M059J (cell line): ENCODE results near the gene PDLIM7. TPM values are rescaled to one million over a fixed set of nuclear protein-coding genes. Genes with fewer than 3 reads are reported as not detected.

Experiments
- DNase-seq: peaks from one replicate; pipeline ENCODE4 v3.0.0-alpha.2; 2012; ENCODE audit warnings: low read depth
- total RNA-seq: library from RNA; depleted of rRNA; stranded (reverse); fragments of >200 nt; shearing (Covaris generic); gene quantifications from 2 replicates; pipeline ENCODE4 v1.2.3, GENCODE V29; 2014

PDLIM7 gene
- total RNA-seq, 1 experiment from 2014 or later: 230 TPM

DNA sequence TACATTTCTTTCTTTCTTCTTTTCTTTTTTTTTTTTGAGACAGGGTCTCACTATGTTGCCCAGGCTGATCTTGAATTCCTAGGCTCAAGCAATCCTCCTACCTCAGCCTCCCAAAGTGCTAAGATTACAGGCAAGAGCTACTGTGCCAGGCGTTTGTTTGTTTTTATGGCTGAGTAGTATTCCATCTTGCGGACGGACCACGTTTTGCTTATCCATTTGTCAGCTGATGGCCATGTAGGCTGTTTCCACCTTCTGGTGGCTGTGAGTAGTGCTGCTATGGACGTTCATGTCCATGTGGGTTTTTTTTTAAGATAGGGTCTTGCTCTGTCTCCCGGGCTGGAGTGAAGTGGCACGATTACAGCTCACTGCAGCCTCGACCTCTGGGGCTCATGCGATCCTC, 9.8 kb upstream of the PDLIM7 start:
- peak; percentile 22 for DNase-seq

DNA sequence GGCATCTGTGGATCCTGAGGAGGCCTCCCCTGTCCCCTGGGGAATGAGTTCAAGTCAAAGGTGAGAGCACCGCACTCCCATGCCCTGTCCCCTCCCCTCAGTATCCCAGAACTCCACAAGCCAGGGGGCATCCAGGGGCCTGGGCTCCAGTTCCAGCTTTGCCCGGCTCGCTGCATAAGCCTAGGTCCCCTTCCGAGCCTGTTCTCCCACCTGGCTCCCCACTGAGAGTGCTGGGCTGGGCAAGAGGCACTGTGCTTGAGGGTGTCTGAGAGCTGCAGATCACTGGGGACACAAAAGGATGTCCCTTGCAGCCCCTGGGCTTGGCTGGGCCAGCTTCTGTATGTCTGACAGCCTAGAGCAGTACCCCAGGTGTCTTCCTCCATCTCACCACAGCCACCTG, 7.7 kb upstream of the PDLIM7 start:
- DNase-seq: no peak

GRCh38 chr5:177504086-177505056, 7.0 kb upstream of the PDLIM7 start:
- no peak for DNase-seq

GRCh38 chr5:177503351-177504085, 6.1 kb upstream of the PDLIM7 start:
- no peak for DNase-seq

DNA sequence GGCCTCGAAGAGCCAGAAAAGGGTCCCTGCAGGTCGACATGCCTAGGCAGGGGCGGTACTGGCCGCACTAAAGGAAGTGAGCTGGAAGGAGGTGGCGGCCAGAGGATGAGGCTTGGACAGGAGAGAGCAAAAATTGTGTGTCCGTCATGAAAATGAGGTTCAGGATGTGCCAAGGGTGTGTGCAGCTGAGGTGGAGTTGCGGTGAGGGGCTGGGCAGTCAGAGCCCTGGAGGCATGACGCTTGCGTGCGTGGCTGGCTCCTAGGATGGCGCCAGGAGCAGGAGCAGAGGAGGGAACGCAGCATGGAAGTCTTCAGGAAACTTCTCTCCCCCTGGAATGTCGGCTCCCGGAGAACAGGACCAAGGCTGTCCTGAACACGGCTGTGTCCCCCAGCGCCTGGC, 5.5 kb upstream of the PDLIM7 start:
- no peak for DNase-seq

GRCh38 chr5:177501874-177502678, 4.7 kb upstream of the PDLIM7 start:
- no peak for DNase-seq

GRCh38 chr5:177500685-177501522, 3.5 kb upstream of the PDLIM7 start:
- DNase-seq: peak; percentile 74

- no peak for DNase-seq
Observed at GRCh38 chr5:177499842-177500241, 2.4 kb upstream of the PDLIM7 start.

DNA sequence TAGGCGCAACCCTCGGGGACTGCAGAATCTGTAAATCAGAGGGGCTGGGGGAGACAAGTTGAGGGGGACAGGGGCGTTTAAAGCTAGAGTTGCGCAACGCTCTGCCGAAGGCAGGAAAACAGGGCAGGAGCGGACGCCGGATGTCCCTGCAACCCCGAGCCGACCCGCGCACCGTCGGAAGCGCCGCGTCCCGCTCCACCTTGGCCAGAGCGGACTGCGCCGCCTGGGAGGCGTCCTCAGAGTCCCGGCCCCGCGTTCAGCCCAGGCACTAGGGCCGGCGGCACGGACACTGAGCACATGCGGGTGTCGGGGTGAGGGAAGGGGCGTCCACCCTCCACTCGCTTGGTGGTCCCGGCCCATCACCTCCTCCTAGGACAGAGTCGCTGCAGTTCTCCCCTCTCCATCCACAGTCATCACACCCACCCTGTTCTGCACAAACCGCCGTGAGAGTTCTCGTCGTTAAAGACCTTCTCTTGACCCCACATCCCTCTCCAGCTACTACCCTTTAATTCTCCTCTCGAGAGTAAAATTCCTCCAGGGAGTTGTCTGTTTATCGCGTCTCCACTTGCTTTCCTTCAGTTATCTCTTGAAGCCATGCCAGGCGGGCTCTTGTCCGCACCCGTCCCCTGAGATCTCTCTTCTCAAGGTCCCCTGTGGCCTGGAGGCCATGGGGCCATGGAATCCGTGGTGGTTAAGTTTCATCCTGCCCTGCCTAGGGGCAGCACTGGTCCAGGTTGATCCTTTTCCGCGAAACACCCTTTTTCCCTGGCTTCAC, 796 bp upstream of the PDLIM7 start:
- peak; percentile 20 for DNase-seq

- DNase-seq: peak; percentile 95
Observed at GRCh38 chr5:177496727-177497291, 595 bp downstream of the PDLIM7 start.

DNA sequence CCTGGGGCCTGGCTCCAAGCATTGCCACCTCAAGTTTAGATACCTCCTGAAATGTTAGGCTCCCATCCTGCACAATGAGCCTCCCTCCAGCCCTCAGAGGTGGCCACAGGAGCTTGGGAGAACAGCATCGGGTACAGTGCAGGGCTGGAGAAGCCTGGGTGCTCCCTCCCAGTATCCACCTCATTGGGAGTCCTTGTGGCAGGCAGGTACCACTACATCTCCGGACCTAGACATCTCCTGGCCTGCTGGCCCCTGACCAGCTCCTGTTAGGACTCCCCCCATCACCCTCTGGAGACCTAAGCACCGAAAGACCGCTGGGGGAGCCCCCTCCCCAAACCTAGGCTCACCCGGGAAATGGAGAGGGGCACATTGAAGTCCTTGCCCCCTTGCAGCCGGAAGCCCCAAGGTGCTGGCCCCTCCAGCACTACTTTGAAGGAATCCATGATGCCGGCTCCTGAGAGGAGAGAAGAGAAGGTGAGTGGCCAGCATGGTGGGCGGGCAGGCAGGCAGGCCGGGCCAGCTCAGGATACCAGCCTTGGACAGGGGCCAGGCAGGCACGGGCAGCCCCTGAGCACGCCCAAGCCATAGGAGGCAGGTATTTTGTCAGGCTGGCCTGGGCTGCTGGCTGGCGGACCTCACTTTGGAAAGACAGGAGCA, 1.2 kb downstream of the PDLIM7 start:
- peak; percentile 75 for DNase-seq

- peak; percentile 87 for DNase-seq
Observed at GRCh38 chr5:177495243-177496060, 2.0 kb downstream of the PDLIM7 start.

- peak; percentile 91 for DNase-seq
Observed at GRCh38 chr5:177494346-177495195, 2.8 kb downstream of the PDLIM7 start.

GRCh38 chr5:177493795-177494345, 3.5 kb downstream of the PDLIM7 start:
- no peak for DNase-seq

- no peak for DNase-seq
Observed at GRCh38 chr5:177492841-177493240, 4.6 kb downstream of the PDLIM7 start.

DNA sequence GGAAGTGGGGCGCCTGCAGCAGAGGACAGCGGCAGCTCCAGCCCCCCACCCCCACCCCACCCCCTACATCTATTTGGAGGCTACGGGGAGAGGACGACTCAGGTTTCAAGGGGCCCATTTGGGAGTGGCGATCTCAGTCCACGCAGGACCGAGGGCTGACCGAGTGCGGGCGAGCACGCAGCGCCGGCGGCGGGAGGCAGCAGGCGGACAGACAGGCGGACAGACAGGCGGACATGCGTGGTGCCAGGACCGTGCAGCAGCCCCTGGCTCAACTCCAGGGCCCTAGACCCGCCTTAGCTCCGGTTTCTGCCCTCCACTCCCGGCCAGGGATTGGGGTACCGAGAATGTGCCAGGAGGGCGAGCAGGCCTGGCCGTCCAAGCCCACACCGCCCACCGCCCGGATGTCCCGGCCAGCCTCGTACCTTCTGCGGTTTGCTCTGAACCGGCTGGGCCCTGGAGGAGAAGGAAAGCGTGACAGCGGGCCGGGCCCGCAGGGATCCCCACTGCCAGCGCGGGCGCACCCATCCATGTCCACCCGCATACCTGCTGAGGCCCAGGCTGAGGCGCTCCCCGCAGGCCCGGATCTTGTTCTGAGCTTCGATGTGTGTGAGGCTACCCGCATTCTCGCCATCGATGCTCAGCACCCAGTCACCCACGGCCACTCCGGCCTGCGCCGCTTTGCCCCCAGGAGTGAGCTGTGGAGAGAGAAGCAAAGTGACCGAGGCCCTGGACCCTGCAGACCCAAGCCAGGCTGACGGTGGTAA, 5.2 kb downstream of the PDLIM7 start:
- no peak for DNase-seq
